Common myeloid progenitor, CD34-positive (primary cell): ENCODE data around the gene TSR3.

Experiments
- CTCF ChIA-PET: fragments of 350-600 bp; sonication (Branson Sonifier 250); formaldehyde crosslinking; loops from one replicate; lab custom pipeline; 2021; ENCODE audit warnings: antibody characterized with exemption; lab: Charles Lee
- POLR2A ChIA-PET: fragments of 350-600 bp; sonication (Branson Sonifier 250); formaldehyde crosslinking; loops from one replicate; lab custom pipeline; 2021; ENCODE audit warnings: antibody characterized with exemption; lab: Charles Lee
- DNase-seq, 3 donors: peaks; one replicate each; pipeline versions ENCODE4 v3.0.0 to v3.0.0-alpha.2; 2013
- H3K27ac ChIP-seq, 2 experiments: 1 replicate in 1 of 2; 2 replicates in 1 of 2; pipeline ENCODE4 v1.7.0; 2013; ENCODE audit warnings: inconsistent platforms in 2 of 2, low read length in 2 of 2, mild to moderate bottlenecking in 2 of 2, low read depth in 1 of 2, moderate library complexity in 1 of 2; ENCODE audit not compliant: severe bottlenecking in 2 of 2, insufficient read depth in 1 of 2, poor library complexity in 1 of 2
- H3K27me3 ChIP-seq, 5 experiments: replicated peaks in 2 of 5; 1 replicate in 3 of 5; 2 replicates in 2 of 5; pipeline versions ENCODE4 v1.6.1 to v1.7.0; 2013; ENCODE audit warnings: low read length in 4 of 5, mild to moderate bottlenecking in 2 of 5, moderate library complexity in 2 of 5, inconsistent platforms in 1 of 5; ENCODE audit not compliant: insufficient read depth in 5 of 5, control insufficient read depth in 4 of 5
- H3K36me3 ChIP-seq, 4 experiments: 1 replicate in 2 of 4; 2 replicates in 2 of 4; pipeline versions ENCODE4 v1.6.1 to v1.7.0; 2013; ENCODE audit warnings: low read length in 3 of 4, control low read depth in 1 of 4, mild to moderate bottlenecking in 1 of 4; ENCODE audit not compliant: control insufficient read depth in 4 of 4, insufficient read depth in 4 of 4
- H3K4me1 ChIP-seq, 4 experiments: 1 replicate in 3 of 4; 2 replicates in 1 of 4; pipeline versions ENCODE4 v1.6.1 to v1.7.1; 2013; ENCODE audit warnings: low read length in 3 of 4, mild to moderate bottlenecking in 3 of 4, control low read depth in 1 of 4, inconsistent platforms in 1 of 4, moderate library complexity in 1 of 4; ENCODE audit not compliant: control insufficient read depth in 4 of 4, insufficient read depth in 4 of 4; ENCODE audit errors: control extremely low read depth in 1 of 4
- H3K4me3 ChIP-seq, 7 experiments: 1 replicate in 4 of 7; 2 replicates in 3 of 7; pipeline versions ENCODE4 v1.5.1 to v1.7.0; 2013; ENCODE audit warnings: mild to moderate bottlenecking in 7 of 7, low read length in 6 of 7, moderate library complexity in 6 of 7, inconsistent platforms in 2 of 7, low read depth in 2 of 7, control low read depth in 1 of 7; ENCODE audit not compliant: insufficient read depth in 4 of 7, control insufficient read depth in 1 of 7; ENCODE audit errors: extremely low read depth in 1 of 7
- H3K9me3 ChIP-seq, 5 experiments: 1 replicate in 4 of 5; 2 replicates in 1 of 5; pipeline versions ENCODE4 v1.6.1 to v1.7.1; 2013; ENCODE audit warnings: low read length in 4 of 5, mild to moderate bottlenecking in 2 of 5, inconsistent platforms in 1 of 5, low read depth in 1 of 5, moderate library complexity in 1 of 5; ENCODE audit not compliant: control insufficient read depth in 4 of 5, insufficient read depth in 2 of 5; ENCODE audit errors: control extremely low read depth in 1 of 5
- WGBS: methylation state at CpG from one replicate; pipeline ENCODE4 v1.1.5; 2013; ENCODE audit not compliant: insufficient coverage; 5-methylcytosine and 5-hydroxymethylcytosine counted together

TSR3 gene

DNA sequence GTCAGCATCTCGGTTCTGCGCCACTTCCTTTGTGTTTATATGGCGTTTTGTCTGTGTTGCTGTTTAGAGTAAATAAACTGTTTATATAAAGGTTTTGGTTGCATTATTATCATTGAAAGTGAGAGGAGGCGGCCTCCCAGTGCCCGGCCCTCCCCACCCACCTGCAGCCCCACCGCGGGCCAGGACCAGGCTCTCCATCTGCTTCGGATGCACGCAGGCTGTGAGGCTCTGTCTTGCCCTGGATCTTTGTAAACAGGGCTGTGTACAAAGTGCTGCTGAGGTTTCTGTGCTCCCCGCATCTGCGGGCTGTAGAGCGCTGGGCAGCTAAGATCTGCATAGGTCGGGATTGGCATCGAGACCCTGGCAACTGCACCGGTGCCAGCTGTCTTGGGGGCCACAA lies 26.4 kb downstream of the TSR3 start:
- no peak for DNase-seq
- ChIA-PET POLR2A (no interaction called here), CTCF (interaction anchor here (1.4 kb wide), 1 partner anchor 11 kb away, joined by 3 read pairs; no protein-coding TSS in a partner anchor)
- H3K4me1 ChIP-seq = no peaks in the 10 kb centered on the region
- peaks cover 0 to 4% (median 0%) of the 10 kb centered on the region in 5 experiments for H3K27me3 ChIP-seq
- H3K27ac ChIP-seq = no peak overlapping the region
- WGBS = 97% methylated on average over 12 of the region's 15 CpGs
- H3K36me3 ChIP-seq = peaks cover 0 to 49% (median 35%) of the 10 kb centered on the region in 4 experiments
- H3K4me3 ChIP-seq = no peak overlapping the region
- peaks cover 0 to under 1% (median 0%) of the 10 kb centered on the region in 5 experiments for H3K9me3 ChIP-seq

DNA sequence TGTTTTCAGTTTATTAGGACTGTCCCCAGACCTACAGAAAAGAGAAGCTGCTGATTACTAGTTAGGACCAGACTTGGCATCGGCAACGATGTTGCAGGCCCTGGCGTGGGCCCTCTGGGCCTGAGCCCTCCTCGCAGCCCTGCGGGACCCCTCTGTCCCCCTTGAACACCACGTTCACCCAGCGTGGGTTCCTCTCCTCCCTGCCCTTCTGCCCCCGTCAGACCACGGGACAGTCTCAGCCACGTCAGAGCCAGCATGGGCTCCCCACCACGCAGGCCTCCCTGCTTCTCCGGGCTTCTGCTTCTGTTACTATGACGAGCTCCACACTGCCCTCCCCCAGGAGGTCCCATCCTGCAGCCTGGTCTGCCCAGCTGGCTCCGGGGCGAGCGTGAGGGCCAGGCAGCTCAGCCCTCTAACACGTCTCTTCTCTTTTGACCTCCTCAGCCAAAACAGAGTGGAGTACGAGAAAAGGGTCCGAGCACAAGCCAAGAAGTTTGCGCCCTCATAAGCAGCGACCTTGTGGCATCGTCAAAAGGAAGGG lies 27.3 kb downstream of the TSR3 start:
- Histone ChIP-seq H3K27me3 (no peaks in the 10 kb centered on the region), H3K9me3 (no peaks in the 10 kb centered on the region), H3K27ac (no peak overlapping the region), H3K4me1 (no peaks in the 10 kb centered on the region), H3K36me3 (peaks cover 0 to 58% (median 43%) of the 10 kb centered on the region in 4 experiments), H3K4me3 (no peak overlapping the region)
- CTCF ChIA-PET = interaction anchor here (1.6 kb wide), 1 partner anchor 13 kb away, joined by 4 read pairs; no protein-coding TSS in a partner anchor
- DNase-seq = no peak
- 89% methylated on average over 20 of the region's 22 CpGs for WGBS
- POLR2A ChIA-PET = interaction anchor here (0.7 kb wide), 1 partner anchor 15 kb away, joined by 3 read pairs; the partner anchor contains the start of gene UBE2I

DNA sequence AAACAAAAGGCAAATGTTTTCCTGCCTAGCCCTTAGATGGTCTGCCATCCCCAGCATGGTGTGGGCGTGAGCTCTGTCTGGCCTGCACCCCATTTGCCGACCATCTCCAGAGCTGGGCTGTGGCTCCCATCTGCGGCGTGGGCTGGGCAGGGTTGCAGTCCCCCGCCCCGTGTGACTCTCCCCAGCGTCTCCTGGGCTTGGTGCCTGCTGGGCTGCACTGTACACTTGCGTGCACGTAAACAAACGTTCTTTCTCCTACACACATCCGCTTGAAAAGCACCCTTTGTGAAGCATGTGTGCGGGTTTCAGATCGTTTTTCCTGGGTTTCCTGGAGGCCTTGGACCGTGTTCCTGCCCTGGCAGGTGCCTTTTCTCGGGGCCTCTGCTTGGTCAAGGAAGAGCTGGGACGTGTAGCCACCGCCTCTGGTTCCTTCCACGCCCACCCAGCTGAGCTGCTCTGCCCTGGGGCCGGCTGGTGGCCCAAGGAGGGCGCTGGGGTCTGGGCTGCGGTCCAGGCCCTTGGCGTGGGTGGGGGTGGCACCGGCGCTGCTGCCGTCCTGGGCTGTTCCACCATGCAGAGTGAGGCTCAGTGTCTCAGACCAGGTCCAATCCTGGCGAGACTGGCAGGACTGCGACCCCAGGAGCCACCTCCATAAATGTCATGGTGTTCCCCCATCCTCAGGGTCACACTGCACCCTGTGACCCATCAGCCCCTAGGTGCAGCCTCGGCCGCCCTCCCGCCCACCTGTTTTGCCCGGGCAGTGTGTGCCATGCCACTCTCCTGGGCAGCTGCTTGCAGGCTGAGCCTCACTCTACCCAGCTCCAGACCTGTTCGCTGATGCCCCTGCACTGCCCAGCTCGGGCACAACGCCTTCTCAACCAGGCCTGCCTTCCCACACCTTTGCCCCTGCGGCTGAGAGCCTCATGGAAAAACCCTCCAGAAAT lies 28.1 kb downstream of the TSR3 start:
- POLR2A ChIA-PET = interaction anchor here (0.7 to 1.2 kb wide), 3 partner anchors 15 to 41 kb away, joined by 3 read pairs; partner anchors contain the start of gene UBE2I
- peaks cover 4 to 66% (median 49%) of the 10 kb centered on the region in 4 experiments for H3K36me3 ChIP-seq
- H3K9me3 ChIP-seq = no peaks in the 10 kb centered on the region
- H3K4me1 ChIP-seq = no peaks in the 10 kb centered on the region
- no peaks in the 10 kb centered on the region for H3K27me3 ChIP-seq
- WGBS = 97% methylated on average over 35 of the region's 35 CpGs
- no peak overlapping the region for H3K4me3 ChIP-seq
- peak overlapping the region in 1 of 2 experiments; percentile 0 for H3K27ac ChIP-seq
- CTCF ChIA-PET = interaction anchor here (1.6 kb wide), 1 partner anchor 14 kb away, joined by 4 read pairs; no protein-coding TSS in a partner anchor
- DNase-seq = no peak

DNA sequence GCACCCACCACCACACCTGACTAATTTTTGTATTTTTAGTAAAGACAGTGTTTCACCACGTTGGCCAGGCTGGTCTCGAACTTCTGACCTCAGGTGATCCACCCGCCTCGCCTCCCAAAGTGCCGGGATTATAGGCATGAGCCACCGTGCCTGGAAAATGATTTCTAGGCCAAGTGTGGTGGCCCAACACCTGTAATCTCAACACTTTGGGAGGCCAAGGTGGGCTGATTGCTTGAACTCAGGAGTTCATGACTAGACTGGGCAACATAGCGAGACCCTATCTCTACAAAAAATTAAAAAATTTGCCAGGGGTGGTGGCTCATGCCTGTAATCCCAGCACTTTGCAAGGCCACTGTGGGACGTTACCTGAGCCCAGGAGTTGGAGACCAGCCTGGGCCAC lies 29.3 kb downstream of the TSR3 start:
- no peak for DNase-seq
- peaks cover 9 to 78% (median 59%) of the 10 kb centered on the region in 4 experiments for H3K36me3 ChIP-seq
- no peaks in the 10 kb centered on the region for H3K27me3 ChIP-seq
- POLR2A ChIA-PET = interaction anchor here (0.7 to 1.2 kb wide), 2 partner anchors 20 to 221 kb away, joined by 3 to 4 read pairs; no protein-coding TSS in a partner anchor
- CTCF ChIA-PET = no interaction called here
- no peak overlapping the region for H3K4me3 ChIP-seq
- no peaks in the 10 kb centered on the region for H3K4me1 ChIP-seq
- no peaks in the 10 kb centered on the region for H3K9me3 ChIP-seq
- no peak overlapping the region for H3K27ac ChIP-seq
- WGBS = 97% methylated on average over 7 of the region's 8 CpGs

- Histone ChIP-seq H3K36me3 (peaks cover 12 to 91% (median 74%) of the 10 kb centered on the region in 4 experiments), H3K9me3 (no peaks in the 10 kb centered on the region), H3K4me1 (no peaks in the 10 kb centered on the region), H3K27ac (no peak overlapping the region), H3K4me3 (no peak overlapping the region), H3K27me3 (no peaks in the 10 kb centered on the region)
- 89% methylated on average over 14 of the region's 22 CpGs for WGBS
- no peak for DNase-seq
- ChIA-PET CTCF (no interaction called here), POLR2A (no interaction called here)
Measured at GRCh38 chr16:1320658-1321240, 30.9 kb downstream of the TSR3 start.

DNA sequence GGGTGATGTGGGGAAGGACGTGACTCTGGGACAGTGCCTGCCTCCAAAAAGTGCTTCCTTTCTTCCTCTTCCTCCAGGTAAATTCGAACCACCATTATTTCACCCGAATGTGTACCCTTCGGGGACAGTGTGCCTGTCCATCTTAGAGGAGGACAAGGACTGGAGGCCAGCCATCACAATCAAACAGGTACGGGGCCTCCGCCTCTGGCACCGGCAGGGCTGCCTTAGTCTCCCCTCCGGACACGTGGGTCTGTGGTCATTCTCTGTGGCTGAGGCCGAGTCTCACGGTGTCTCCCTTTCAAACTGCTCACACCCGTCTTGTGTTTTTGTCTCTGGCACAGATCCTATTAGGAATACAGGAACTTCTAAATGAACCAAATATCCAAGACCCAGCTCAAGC lies 31.6 kb downstream of the TSR3 start:
- Histone ChIP-seq H3K27me3 (no peaks in the 10 kb centered on the region), H3K27ac (no peak overlapping the region), H3K9me3 (no peaks in the 10 kb centered on the region), H3K36me3 (peaks cover 14 to 92% (median 74%) of the 10 kb centered on the region in 4 experiments), H3K4me1 (no peaks in the 10 kb centered on the region), H3K4me3 (no peak overlapping the region)
- WGBS = 84% methylated on average over 10 of the region's 12 CpGs
- no peak for DNase-seq
- CTCF ChIA-PET = no interaction called here
- POLR2A ChIA-PET = no interaction called here
